GM19351 (cell line): ENCODE measurements around the gene KLHL3.

Source experiments
- ATAC-seq: cut with Tn5 transposase; IDR thresholded peaks from one replicate; pipeline ENCODE4 v1.9.1; 2021; ENCODE audit warnings: mild to moderate bottlenecking, moderate library complexity; ENCODE audit not compliant: unreplicated experiment

KLHL3 gene

DNA sequence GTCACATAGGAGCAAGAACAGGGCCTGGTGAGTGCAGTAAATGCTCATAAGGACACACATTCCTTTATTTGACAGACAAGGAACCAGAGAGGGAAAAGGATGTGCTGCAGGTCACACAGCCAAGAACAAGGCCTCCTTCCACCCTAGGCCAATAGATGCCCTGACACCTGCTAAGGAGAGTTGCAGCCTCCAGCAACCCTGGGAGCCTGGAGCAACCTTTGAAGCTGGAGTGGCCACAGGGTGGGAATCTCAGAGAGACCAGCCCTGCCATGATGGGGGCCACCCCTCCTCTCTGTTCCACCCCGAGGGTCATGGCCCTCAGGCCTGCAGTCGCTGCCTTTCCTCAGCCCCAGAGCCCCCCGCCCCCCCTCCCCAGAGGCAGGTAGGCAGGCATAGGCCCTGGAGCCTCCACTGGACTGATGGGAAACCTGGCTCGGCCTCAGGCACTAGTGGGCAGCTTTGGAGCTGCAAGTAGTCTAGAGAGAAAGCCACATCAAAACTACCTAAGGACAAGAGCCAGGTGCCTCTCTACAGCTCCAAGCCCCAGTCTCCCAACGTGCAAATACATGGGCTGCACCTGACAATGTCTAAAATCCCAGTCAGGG, 120.6 kb downstream of the KLHL3 start:
- no peak for ATAC-seq

DNA sequence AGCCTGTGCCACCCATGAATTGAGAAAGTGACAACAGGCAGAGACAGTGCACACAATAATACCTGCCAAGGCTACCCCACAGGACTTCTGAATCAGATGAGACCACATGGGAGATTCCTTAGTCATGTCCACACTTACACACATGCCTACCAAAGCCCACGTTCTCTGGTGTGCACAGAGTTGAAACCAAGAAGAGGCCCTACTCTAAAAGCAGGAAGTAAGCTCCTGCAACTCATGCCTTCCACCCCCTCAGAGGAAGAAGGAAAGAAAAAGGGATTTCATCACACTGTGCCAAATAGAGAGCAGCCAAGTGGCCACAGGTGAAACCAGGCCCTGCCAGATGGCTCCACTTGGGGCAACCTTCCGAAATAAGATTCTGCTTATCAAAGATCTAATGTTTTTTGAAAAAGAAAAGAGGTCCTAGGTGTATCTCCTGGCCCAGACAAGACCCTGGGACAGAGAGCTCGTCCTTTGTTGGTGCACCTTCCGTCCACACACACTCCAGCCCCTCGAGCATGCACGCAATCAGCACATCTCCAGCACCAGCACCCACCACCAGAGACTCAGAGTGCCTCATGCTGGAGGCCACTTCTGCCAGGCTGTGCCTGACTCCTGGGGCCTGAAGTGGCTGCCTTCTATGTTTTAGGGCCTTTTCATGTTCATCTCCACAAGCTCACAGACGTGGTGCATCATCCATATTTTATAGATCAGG, 122.2 kb downstream of the KLHL3 start:
- ATAC-seq: peak; percentile 56

DNA sequence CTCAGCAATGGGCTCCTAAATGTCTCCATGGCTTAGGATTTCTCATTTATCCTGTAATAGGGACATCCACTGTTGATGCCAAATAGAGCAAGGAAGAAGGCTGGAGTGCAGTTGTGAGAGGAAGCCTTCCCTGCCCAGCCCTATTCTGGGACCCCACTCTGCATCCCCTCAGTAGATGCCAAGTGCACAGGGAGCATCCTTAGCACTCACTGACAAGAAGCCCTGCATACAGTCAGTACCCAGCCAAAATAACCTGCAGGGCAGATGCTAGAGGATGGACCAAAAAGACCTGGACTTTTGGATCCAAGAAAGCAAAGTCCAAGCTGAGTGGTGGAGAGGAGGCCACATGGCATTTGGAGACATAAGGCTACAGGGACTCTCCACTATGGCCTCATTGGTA, 123.3 kb downstream of the KLHL3 start:
- ATAC-seq: no peak

DNA sequence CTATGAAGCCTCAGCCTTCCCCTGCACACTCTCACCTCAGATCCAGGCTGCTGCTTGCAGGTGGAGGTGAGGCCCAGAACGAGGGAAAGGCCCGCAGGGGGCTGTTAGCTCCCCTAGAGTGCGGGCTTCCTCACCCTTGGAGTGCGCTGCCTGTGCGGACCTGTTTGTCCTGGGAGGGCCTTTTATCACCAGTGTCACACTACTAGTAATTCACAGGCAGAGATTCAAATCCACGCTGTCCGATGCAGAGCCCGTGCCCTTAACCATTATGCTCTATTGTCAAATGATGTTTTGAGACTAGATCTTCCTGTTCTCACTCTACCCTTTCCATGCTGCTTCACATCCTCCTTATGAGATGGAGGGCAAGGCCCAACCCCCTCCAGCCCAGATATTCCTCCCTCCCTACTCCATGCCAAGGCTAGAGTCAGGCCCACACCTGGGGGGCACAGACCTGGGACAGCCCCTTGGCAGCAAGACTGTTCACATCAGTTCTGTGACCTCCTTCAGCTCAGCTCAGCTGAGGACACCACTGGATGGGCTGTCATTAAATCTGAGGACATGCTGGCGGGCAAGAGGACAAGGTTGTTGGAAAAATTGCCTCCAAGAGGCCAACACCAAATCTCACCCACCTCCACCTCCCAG, 124.0 kb downstream of the KLHL3 start:
- ATAC-seq: no peak

DNA sequence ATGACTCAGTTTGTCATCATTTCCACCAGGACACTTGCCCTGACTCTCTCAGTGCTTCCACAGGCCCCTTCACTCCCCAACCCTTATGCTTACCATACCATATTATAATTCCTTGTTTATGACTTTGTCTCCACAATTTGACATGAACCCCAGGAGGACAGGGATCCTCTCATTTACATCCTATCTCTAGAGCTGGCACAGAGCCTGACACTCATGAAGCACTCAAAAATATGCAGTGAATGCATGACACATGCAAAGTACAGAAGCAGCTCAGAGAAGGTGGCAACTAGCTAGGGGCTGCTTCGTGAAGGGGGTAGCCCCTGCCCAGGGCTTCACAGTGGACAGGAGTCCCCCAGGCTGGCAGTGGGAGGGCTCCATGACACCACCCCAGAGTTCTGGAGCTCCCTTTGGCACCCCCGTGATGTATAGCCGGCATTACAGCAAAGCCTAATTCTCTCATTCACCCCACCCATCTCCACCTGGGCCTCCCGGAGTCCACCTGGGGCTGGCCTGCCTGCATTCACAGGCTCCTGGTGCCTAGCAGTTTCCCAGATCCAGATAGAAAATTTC, 124.8 kb downstream of the KLHL3 start:
- ATAC-seq: no peak

DNA sequence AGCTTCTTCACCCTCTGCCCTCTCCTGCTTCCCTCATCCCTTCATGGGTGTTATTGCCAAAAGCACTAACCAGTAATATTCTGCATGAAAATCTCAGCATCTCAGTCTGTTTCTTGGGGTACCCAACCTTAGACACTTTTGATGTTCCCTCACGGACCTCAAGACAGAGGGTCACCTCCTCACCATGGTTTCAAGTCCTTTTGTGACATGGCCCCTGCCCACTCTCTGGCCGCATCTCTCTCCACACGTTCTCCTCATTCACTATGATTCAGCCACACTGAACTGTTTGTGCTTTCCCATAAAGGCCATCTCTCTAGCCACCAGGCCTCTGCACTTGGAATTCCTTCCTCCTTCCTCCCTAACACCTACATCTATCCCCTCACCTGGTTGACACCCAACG, 125.3 kb downstream of the KLHL3 start:
- no peak for ATAC-seq

DNA sequence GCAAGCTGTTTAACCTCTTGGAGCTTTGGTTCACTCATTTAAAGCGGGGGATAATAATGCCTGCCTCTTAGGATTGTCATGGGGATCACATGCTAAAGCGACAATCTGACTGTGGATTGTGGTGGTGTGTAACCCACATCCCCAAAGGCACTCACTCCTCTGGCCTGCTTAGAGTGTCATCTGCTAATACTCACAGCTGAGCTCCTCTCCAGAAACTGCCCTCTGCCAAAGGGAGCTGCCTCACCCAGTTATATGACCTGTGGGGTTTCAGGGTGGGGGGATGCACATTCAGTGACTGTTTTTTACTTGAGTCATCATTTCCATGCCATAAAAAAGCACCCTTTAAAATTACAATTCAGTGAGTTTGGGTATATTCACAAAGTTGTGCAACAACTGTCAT, 126.8 kb downstream of the KLHL3 start:
- ATAC-seq: no peak

DNA sequence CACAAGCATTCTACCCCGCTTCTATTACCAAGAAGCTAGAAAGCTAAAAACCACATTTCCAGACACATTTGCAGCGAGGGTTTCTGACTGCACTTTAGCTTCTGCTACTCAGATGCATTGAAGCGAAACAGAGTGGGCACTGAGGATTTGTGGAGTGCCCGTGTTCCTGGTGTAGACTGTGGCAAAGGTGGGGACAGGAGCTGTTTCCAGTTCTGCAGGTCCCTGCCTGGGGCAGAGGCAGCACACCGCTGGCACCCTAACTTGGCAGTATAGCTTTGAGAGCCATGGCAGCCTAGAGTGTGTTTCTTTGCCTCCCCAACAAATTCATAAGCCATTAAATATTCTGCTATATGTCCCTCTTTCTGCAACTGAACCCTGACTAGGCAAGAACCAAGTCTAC, 128.1 kb downstream of the KLHL3 start:
- ATAC-seq: no peak

DNA sequence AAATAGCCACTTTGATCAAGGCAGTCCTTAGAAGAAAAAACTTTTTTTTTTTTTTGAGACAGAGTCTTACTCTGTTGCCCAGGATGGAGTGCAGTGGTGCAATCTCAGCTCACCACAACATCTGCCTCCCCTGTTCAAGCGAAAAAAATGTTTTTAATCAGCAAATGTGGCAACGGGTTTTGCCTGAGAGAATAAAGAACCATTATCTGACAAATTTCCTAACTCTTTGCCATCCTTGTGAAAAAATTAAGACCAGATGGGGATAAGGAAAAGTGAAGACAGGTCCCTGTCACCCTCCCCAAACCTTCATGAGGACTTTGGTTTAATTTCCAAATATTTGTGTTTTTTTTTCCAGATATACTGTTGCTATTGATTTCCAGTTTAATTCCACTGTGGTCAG, 129.5 kb downstream of the KLHL3 start:
- ATAC-seq: no peak

DNA sequence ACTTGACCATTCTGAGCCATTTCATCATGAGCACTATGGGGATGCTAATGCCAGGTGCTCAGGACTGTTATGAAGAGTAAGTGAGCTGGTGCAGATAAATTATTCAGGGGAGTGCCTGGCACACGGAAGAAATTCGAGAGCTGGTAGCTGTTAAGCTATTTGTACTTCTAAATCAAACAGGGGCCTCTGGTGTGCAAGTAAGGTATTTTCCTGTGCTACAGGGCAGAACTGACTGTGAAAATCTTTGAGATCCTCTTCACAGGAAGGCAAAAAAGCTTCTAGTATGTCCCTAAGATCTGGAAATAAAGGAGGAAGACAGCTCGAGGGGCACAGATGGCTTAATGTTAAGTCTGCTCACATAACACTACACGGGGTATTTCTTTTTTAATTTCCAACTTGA, 130.5 kb downstream of the KLHL3 start:
- ATAC-seq: no peak

DNA sequence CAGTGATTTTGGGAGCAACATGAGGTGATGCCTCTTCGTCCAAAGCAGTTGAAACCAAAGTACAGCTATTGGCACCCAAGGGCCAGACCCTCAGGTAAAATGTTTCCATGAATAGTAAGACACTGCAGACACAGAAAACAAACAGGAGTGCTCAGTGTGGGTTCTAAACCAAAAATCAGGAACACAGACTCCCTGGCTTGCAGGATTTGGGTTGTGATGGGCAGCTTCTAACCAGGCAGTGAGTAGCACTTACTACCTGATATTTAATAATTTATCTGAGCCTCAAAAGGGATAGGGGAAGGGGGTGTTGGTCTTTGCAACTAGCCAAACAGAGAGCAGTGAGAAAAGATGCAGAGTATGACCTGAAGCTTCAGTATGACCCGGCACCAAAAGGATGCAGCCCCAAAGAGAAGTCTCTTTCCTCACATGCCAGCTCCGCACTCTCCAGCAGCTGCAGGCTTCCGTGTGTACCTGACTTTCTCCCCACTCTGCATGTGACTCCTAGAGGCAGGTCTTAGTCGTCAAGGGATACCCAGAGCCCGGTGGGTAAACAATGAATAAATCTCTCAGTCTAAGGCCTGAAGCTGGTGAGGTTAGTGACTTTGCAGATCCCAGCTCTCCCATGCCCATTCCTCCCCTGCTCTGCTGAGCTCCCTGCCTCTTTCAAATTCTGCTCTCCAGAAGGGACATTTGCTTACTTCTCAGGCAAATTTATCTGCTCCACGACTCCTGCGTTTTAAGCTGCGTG, 131.4 kb downstream of the KLHL3 start:
- ATAC-seq: no peak

DNA sequence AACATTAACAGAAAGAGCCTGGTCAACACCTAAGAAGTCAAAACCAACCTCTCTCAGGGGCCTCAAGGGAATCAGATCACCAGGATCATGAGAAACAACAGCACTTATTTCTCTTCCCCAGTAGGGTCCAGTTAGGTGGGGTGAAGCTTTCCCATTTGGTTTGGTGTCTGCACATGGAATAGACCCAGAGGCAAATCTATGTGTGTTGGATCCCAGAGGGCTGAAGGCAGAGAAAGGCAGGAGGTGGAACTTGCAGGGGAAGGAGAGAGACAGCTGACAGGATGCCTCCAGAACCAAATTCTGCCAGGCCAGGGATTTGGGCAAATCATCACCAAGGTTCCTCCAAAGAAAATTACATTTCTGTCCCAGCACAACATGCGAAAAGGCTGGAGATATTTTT, 132.0 kb downstream of the KLHL3 start:
- no peak for ATAC-seq

DNA sequence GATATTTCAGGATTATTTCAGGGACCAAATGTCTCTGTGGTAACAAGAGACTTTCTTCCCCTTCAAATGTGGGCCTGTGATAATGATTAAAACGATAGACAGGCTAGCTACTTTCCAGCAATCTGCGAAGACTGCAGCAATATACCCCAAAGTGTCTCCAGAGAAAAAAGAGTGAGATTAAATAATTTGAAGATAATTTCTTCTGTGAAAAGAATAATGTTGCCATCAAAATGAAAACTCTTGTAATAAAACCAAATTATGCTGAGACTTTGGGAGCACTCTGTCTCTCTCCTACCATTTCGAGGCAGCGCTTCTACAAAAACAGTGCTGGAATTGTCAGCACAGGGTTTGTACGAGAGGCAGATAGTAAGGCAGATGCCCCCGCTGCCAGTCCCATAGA, 132.5 kb downstream of the KLHL3 start:
- ATAC-seq: no peak

DNA sequence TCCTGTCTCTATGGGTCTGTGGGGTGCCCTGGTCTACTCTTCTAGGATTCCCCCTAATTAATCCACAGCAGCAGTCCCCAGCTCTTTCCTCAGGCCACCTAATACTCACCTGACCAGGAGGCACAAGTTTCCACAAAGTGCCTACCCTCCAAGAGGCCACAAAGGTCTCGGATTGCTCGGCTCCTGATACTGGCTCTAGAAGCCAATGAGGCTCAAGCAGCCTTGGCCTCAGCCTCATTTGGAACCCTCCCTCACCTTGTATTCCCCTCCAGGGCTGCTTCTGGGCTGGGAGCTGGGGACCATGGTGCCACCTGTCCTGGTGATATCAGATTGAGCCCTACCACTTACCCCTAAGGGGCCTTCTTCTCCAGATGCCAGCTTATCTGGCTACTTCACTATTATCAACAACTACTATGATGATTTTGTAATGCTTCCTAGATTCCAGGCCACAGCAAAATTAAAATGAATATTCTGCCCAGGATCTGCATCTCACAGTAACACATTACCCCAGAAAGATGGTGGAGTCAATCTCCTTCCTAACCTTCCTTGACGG, 133.1 kb downstream of the KLHL3 start:
- no peak for ATAC-seq

DNA sequence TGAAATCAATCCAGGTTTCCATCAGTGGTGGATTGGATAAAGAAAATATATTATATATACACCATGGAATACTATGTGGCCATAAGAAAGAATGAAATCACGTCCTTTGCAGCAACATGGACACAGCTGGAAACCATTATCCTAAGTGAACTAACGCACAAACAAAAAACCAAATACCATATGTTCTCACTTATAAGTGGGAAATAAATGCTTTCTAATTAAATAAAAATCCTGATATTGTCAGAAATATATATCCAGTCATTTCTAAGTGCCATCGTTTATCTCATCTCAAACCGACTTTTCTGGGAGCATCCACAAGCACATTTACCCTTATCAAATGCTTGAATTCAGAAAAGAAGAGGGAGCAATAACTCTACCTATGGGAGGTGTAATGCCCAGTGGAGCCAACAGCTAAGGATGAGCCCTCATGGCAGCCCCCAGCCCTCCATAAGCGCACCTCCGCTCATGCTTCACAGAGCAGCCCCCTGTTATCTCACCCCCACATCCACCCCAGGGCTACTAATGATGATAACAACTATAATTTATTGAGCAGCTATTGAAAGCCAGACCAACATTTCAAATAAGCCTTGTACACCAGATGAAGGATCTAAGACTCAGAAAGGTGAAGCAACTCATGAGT, 135.0 kb downstream of the KLHL3 start:
- ATAC-seq: no peak

DNA sequence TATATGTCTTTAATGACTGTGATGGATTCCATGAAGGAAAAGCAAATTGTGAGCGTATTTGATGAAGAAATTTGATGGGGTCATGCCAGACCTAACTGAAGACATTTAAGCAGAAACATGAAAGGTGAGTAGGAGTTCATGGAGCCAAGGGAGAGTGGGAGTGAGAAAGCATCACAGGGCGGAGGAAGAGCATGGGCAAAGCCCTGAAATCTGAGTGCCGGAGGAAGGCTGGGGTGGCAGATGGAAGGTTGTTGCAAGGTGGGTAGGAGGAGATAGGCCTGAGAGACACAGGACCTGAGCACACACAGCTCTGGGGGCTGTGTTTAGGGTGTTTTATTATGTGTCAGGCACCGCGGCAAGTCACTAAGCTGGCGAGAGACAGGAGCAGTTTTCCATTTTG, 136.4 kb downstream of the KLHL3 start:
- ATAC-seq: no peak

DNA sequence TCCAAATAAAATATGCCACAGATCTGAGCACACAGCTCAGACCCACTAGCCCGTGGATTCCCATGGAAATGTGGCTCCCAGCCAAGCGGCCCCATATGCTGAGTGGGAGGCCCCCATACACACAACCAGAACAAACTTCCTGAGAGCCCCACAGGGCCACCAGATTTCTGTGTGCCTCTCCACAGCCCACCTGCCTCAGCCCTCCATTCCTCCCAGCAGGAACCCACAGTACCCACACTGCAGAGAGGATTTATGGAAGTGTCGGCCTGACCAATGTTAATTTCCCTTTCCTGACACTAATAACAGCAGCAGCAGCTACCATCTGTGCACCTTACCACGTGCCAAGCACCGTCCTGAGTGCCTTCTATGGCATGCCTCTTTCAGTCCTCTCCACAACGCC, 137.5 kb downstream of the KLHL3 start:
- no peak for ATAC-seq

DNA sequence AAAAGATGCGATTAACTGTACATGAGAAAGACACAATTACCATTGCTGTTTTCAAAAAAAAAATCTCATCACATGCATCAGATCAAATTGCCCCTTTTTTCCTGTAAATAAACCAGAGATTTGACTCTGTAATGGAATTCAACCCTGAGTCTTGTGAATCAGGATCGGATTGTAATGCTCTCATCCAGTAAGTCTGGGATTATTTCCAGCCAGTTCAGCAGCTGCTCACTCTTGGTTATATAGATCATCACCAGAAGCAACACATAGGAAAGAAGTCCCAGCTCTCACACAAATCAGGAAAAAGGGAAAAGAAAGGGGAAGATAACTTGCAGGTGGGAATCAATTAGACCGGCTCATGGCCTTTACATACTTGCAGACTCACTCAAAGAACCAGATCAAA, 138.9 kb downstream of the KLHL3 start:
- no peak for ATAC-seq

DNA sequence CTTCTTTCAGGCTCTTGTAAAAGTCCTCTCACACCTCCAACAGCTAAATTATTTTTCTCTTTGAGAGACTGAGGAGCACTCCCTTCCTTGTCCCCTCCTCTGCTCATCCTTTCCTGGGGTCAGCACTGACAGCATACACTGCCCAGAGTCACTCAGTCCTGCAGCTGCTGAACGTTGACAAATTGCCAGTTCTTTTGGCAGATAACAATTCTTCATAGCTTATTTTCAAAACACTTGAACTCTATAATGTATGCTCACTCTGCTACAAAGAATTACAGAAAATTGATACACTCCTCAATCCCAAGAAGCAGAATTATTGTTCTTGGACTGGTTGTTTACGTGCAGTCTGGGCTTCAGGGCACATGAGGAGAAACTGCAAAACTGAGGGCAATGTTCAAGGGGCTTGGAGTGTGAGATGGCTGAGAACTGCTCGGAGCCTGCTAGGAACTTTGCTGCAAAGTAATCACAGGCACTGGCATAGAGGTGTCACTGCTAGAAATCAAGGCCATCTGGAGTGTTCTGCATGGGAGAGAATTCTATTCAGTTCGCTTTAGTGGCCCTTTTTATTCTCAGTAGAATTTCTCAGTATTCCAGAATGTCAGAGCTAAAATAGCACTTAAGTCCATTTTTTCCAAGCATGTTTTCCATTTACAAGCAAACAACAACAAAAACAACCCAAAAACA, 140.4 kb downstream of the KLHL3 start:
- no peak for ATAC-seq

DNA sequence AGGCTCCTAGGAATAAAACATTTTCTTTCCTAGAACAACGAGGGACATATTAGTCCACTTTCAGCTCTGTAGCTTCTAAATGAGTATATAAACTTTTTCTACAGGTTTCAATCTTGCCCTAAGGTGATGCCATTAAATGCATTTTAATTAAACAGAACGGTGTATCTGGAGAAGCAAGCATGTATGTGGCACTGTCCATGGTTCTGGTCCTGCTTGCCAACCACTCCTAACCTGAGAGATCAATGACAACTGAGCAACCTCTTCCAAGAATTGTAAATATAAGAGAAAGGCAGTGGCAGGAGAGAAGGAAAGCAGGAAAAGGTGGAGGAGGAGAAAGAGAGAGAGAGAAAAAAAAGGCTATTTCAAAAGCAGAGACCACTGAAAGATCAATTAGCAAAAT, 141.2 kb downstream of the KLHL3 start:
- ATAC-seq: no peak
